A549 treated with CORT108297 at 1 μM for 4 hours (cell line): ENCODE measurements around the gene PDE11A. TPM values are rescaled to one million over a fixed set of nuclear protein-coding genes. Genes with fewer than 3 reads are reported as not detected.

Experiments
- total RNA-seq: library from RNA; stranded (reverse); fragments of 200-300 nt; extraction: Qiagen RNA extraction; gene quantifications from 5 replicates; pipeline ENCODE4 v1.2.3, GENCODE V29; 2022

PDE11A gene
- 0.21 to 0.71 TPM (median 0.50 TPM) in 5 replicates for total RNA-seq

GRCh38 chr2:178072383-178073301 lies at the start of gene PDE11A:
Gene PDE11A, minus strand, starts transcription at chr2:178072777. Its CDS starts 340 bp downstream, at chr2:178072437.

GRCh38 chr2:178112202-178113152 lies 39.9 kb upstream of the PDE11A start, which contains the start of gene RBM45:
Gene RBM45, plus strand, starts transcription at chr2:178112437. Its CDS starts 110 bp downstream, at chr2:178112547.

Other genes starting within 250 kb of the PDE11A start
- 11.1 to 12.6 TPM (median 11.6 TPM) in 5 replicates for gene RBM45, start 39.7 kb upstream of the PDE11A start, total RNA-seq
- 4.9 to 7.9 TPM (median 7.7 TPM) in 5 replicates for gene OSBPL6, start 121.7 kb upstream of the PDE11A start, total RNA-seq